ENCODE measurements around the gene DNAJC9.

Gene DNAJC9

DNA sequence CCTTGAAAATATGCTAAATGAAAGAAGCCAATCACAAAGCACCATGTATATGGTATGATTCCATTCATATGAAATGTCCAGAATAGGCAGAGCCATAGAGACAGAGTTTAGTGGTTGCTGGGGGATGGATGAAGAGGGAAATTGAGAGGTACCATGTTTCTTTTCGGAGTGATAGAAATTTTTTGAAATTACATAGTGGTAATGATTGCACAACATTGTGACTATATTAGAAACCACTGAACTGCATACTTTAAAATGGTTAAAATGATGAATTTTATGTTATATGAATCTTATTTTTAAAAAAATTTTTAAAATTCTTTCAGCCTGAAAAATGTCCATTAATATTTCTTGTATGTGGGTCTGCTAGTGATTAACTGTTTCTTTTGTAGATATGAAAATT lies 26.1 kb downstream of the DNAJC9 start:
- Histone ChIP-seq H3K9me3 (ENCODE audit: severe bottlenecking) (no peaks in the 10 kb centered on the region), H3K4me3 (ENCODE audit: severe bottlenecking) (no peak overlapping the region), H3K36me3 (ENCODE audit: low read depth) (no peaks in the 10 kb centered on the region; the same call in 1 of the 2 replicates), H3K27ac (ENCODE audit: poor library complexity, severe bottlenecking) (no peak overlapping the region), H3K27me3 (ENCODE audit: insufficient read depth, poor library complexity, severe bottlenecking) (no peaks in the 10 kb centered on the region), H3K4me1 (ENCODE audit: insufficient read depth, poor library complexity, severe bottlenecking) (peaks cover 4% of the 10 kb centered on the region)
- no peak for DNase-seq (ENCODE audit: low spot score)
- ATAC-seq (ENCODE audit: low read depth) = no peak
- TF ChIP-seq, protein P1, sequence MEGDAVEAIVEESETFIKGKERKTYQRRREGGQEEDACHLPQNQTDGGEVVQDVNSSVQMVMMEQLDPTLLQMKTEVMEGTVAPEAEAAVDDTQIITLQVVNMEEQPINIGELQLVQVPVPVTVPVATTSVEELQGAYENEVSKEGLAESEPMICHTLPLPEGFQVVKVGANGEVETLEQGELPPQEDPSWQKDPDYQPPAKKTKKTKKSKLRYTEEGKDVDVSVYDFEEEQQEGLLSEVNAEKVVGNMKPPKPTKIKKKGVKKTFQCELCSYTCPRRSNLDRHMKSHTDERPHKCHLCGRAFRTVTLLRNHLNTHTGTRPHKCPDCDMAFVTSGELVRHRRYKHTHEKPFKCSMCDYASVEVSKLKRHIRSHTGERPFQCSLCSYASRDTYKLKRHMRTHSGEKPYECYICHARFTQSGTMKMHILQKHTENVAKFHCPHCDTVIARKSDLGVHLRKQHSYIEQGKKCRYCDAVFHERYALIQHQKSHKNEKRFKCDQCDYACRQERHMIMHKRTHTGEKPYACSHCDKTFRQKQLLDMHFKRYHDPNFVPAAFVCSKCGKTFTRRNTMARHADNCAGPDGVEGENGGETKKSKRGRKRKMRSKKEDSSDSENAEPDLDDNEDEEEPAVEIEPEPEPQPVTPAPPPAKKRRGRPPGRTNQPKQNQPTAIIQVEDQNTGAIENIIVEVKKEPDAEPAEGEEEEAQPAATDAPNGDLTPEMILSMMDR (IDR thresholded peaks at IDR 0.05; ENCODE audit: poor library complexity, severe bottlenecking) = no peak

DNA sequence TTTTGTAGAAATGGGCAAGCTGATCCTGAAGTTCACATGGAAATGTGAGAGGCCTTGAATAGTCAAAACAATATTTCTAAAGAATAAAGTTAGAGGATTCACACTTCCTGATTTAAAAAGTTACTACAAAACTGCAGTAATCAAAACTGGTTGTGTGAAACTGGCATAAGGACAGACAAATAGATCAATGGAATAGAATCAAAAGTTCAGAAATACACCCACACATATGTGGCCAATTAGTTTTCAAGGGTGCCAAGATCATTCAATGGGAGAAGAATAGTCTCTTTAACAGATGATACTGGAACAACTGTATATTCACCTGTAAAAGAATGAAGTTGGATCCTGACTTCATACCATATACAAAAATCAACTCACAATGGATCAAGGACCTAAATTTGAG lies 27.7 kb downstream of the DNAJC9 start:
- Histone ChIP-seq H3K4me3 (ENCODE audit: severe bottlenecking) (no peak overlapping the region), H3K27me3 (ENCODE audit: insufficient read depth, poor library complexity, severe bottlenecking) (no peaks in the 10 kb centered on the region), H3K4me1 (ENCODE audit: insufficient read depth, poor library complexity, severe bottlenecking) (no peaks in the 10 kb centered on the region), H3K9me3 (ENCODE audit: severe bottlenecking) (no peaks in the 10 kb centered on the region), H3K36me3 (ENCODE audit: low read depth) (no peaks in the 10 kb centered on the region; the same call in 1 of the 2 replicates), H3K27ac (ENCODE audit: poor library complexity, severe bottlenecking) (no peak overlapping the region)
- DNase-seq (ENCODE audit: low spot score) (no peak), ATAC-seq (ENCODE audit: low read depth) (no peak)
- TF ChIP-seq, protein P1 (IDR thresholded peaks at IDR 0.05; ENCODE audit: poor library complexity, severe bottlenecking) = no peak

DNA sequence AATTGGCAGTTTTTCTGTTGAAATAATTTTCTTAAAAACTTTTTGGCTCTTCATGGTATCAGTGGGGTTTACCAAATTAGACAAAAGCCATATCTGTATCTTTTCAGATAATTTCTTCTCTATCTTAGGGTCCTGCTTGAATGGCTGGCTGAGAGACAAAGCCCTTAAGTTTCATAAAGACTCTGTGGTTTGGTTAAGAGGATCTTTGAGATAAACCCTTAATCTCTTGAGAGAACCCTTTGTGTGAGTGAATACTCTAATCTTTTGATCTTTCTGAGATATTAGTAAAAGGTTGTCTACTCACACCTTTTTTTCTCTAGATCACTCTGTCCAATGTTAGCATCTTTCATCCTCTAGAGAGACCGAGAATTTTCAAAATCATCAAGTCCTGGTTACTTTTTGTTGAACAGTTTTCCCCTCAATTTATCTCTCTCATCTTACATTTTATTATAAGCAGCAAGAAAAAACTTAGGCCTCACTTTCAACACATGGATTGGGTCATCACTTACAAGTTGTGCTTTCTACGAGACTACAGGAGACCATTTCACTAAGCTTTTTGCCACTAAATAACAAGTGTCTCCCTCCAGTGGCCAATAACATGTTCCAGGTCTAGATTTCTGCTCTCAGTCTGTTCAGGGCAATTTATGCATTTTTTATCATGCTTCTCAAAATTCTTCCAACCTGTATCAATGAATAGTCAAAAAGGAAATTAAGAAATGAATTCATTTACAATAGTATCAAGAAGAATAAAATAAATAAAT lies 28.4 kb downstream of the DNAJC9 start:
- DNase-seq (ENCODE audit: low spot score) (no peak), ATAC-seq (ENCODE audit: low read depth) (no peak)
- Histone ChIP-seq H3K27me3 (ENCODE audit: insufficient read depth, poor library complexity, severe bottlenecking) (no peaks in the 10 kb centered on the region), H3K36me3 (ENCODE audit: low read depth) (no peaks in the 10 kb centered on the region; the same call in 1 of the 2 replicates), H3K27ac (ENCODE audit: poor library complexity, severe bottlenecking) (no peak overlapping the region), H3K4me3 (ENCODE audit: severe bottlenecking) (no peak overlapping the region), H3K9me3 (ENCODE audit: severe bottlenecking) (no peaks in the 10 kb centered on the region), H3K4me1 (ENCODE audit: insufficient read depth, poor library complexity, severe bottlenecking) (no peaks in the 10 kb centered on the region)
- TF ChIP-seq, protein P1 (IDR thresholded peaks at IDR 0.05; ENCODE audit: poor library complexity, severe bottlenecking) = peak; percentile 59

DNA sequence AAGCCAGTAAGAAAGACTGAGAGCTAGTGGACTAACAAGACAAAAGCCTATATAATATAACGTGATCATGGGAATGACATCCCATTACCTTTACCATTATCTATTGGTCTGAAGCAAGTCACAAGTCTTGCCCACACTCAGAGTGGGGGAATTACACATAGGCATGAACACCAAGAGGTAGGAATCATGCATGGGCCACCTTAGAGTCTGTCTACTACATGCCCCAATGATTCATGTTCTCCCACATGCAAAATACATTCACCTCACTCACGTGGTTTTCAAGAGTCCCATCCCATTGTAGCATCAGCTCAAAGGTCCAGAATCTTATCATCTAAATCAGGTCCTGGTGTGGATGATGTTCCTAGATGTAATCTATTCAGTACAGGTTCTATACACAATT lies 29.4 kb downstream of the DNAJC9 start:
- H3K27ac ChIP-seq (ENCODE audit: poor library complexity, severe bottlenecking) = no peak overlapping the region
- DNase-seq (ENCODE audit: low spot score) = no peak
- ATAC-seq (ENCODE audit: low read depth) = no peak
- H3K36me3 ChIP-seq (ENCODE audit: low read depth) = no peaks in the 10 kb centered on the region; the same call in 1 of the 2 replicates
- H3K9me3 ChIP-seq (ENCODE audit: severe bottlenecking) = no peaks in the 10 kb centered on the region
- no peak overlapping the region for H3K4me3 ChIP-seq (ENCODE audit: severe bottlenecking)
- H3K4me1 ChIP-seq (ENCODE audit: insufficient read depth, poor library complexity, severe bottlenecking) = no peaks in the 10 kb centered on the region
- H3K27me3 ChIP-seq (ENCODE audit: insufficient read depth, poor library complexity, severe bottlenecking) = no peaks in the 10 kb centered on the region
- TF ChIP-seq, protein P1 (IDR thresholded peaks at IDR 0.05; ENCODE audit: poor library complexity, severe bottlenecking) = no peak

DNA sequence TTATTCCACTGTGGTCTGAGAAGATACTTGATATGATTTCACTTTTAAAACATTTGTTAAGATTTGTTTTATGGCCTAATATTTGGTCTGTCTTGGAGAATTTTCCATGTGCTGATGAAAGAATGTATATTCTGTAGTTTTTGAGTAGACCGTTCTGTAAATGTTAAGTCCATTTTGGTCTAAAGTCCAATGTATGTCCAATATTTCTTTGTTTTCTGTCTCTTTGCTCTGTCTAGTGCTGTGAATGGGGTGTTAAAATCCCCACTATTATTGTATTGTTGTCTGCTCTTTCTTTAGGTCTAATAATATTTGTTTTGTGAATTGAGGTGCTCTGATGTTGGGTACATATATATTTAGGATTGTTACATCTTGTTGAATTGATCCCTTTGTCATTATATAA lies 31.3 kb downstream of the DNAJC9 start:
- Histone ChIP-seq H3K36me3 (ENCODE audit: low read depth) (no peaks in the 10 kb centered on the region; the same call in 1 of the 2 replicates), H3K4me1 (ENCODE audit: insufficient read depth, poor library complexity, severe bottlenecking) (no peaks in the 10 kb centered on the region)

More for the DNA sequence above, 31.3 kb downstream of the DNAJC9 start:
- no peak overlapping the region for H3K27ac ChIP-seq (ENCODE audit: poor library complexity, severe bottlenecking)
- H3K27me3 ChIP-seq (ENCODE audit: insufficient read depth, poor library complexity, severe bottlenecking) = no peaks in the 10 kb centered on the region
- no peak for ATAC-seq (ENCODE audit: low read depth)
- TF ChIP-seq, protein P1 (IDR thresholded peaks at IDR 0.05; ENCODE audit: poor library complexity, severe bottlenecking) = no peak
- H3K4me3 ChIP-seq (ENCODE audit: severe bottlenecking) = no peak overlapping the region
- no peaks in the 10 kb centered on the region for H3K9me3 ChIP-seq (ENCODE audit: severe bottlenecking)
- DNase-seq (ENCODE audit: low spot score) = no peak

Data from RWPE2 (cell line).